GM12892 (cell line): ENCODE measurements around the gene CMAS.

Experiments used
- POLR2A ChIP-seq: IDR thresholded peaks from 2 replicates; pipeline ENCODE4 v1.6.1; 2011; ENCODE audit warnings: low read depth, low read length, control low read depth
- POLR2AphosphoS5 ChIP-seq: IDR thresholded peaks from 2 replicates; pipeline ENCODE4 v1.6.1; 2011; ENCODE audit warnings: low read depth, low read length, control low read depth

GRCh38 chr12:22044391-22044790 lies 1.6 kb upstream of the CMAS start:
- no peak for TF ChIP-seq POLR2AphosphoS5
- no peak for TF ChIP-seq POLR2A
